ENCODE data around the gene CCDC15. TPM values are rescaled to one million over a fixed set of nuclear protein-coding genes. Genes with fewer than 3 reads are reported as not detected.

The CCDC15 gene
- total and polyA plus RNA-seq, 2 of the 13 experiments (the other 11 are each of a cell fraction or from before 2014, with no cell fraction given): 2.2 to 4.6 TPM

- 0 out of 2 replicates have a peak, but pooled peaks have one; percentile 14 for TF ChIP-seq HOXD1 (CRISPR knock-in tag; IDR thresholded peaks at IDR 0.05)
- peak; percentile 62; the same call in 1 of the 2 replicates for TF ChIP-seq TBX2 (CRISPR knock-in tag; IDR thresholded peaks at IDR 0.05; ENCODE audit: borderline replicate concordance)
- no peak for TF ChIP-seq HNRNPUL1 (IDR thresholded peaks at IDR 0.05; ENCODE audit: low read depth, low read length)
- TF ChIP-seq CCDC6 (CRISPR knock-in tag; IDR thresholded peaks at IDR 0.05): 0 out of 2 replicates have a peak, but pooled peaks have one; percentile 26
- peak; percentile 44 for TF ChIP-seq ZNF121 (CRISPR knock-in tag; IDR thresholded peaks at IDR 0.05)
- peak; percentile 38; the same call in 1 of the 2 replicates for TF ChIP-seq ERF (CRISPR knock-in tag; IDR thresholded peaks at IDR 0.05)
- TF ChIP-seq PHF21A (CRISPR knock-in tag; IDR thresholded peaks at IDR 0.05): peak; percentile 81
- no peak for TF ChIP-seq ZFP36 (IDR thresholded peaks at IDR 0.05; ENCODE audit: borderline replicate concordance, low read depth, low read length, partially characterized antibody)
- 0 out of 2 replicates have a peak, but pooled peaks have one; percentile 58 for TF ChIP-seq ZNF557 (CRISPR knock-in tag; IDR thresholded peaks at IDR 0.05)
- TF ChIP-seq TRIM24 (CRISPR knock-in tag; IDR thresholded peaks at IDR 0.05): no peak
- TF ChIP-seq ZBTB26 (CRISPR knock-in tag; IDR thresholded peaks at IDR 0.05; ENCODE audit: borderline replicate concordance): peak; percentile 47; the same call in 1 of the 2 replicates
- no peak for TF ChIP-seq MED13 (CRISPR knock-in tag; IDR thresholded peaks at IDR 0.05)
- TF ChIP-seq ARID5B (CRISPR knock-in tag; IDR thresholded peaks at IDR 0.05): peak; percentile 66
- TF ChIP-seq SOX6 (IDR thresholded peaks at IDR 0.05): no peak
- TF ChIP-seq SOX6 (CRISPR knock-in tag; IDR thresholded peaks at IDR 0.05): peak; percentile 63; the same call in 1 of the 2 replicates
- TF ChIP-seq HOMEZ (CRISPR knock-in tag; IDR thresholded peaks at IDR 0.05; ENCODE audit: low read depth): 0 out of 2 replicates have a peak, but pooled peaks have one; percentile 17
- peak; percentile 29 for TF ChIP-seq TEAD3 (CRISPR knock-in tag; optimal IDR thresholded peaks at IDR 0.05; ENCODE audit: borderline replicate concordance)
- peak; percentile 60 for TF ChIP-seq SOX5 (CRISPR knock-in tag; IDR thresholded peaks at IDR 0.05; ENCODE audit: borderline replicate concordance)
- peak; percentile 57 for TF ChIP-seq ZGPAT (CRISPR knock-in tag; IDR thresholded peaks at IDR 0.05)
- TF ChIP-seq SP5 (CRISPR knock-in tag; IDR thresholded peaks at IDR 0.05; ENCODE audit: borderline replicate concordance, low read depth): peak; percentile 30; the same call in 1 of the 2 replicates
- TF ChIP-seq HOXA3 (CRISPR knock-in tag; IDR thresholded peaks at IDR 0.05): 0 out of 2 replicates have a peak, but pooled peaks have one; percentile 36
- TF ChIP-seq TARDBP (CRISPR knock-in tag; IDR thresholded peaks at IDR 0.05): peak; percentile 62; the same call in 1 of the 2 replicates
Measured at GRCh38 chr11:124942466-124943253, 11.3 kb upstream of the CCDC15 start (continued).

Measured in HepG2 (cell line).